Measurements from ENCODE around the gene SLC37A3.

SLC37A3 gene

DNA sequence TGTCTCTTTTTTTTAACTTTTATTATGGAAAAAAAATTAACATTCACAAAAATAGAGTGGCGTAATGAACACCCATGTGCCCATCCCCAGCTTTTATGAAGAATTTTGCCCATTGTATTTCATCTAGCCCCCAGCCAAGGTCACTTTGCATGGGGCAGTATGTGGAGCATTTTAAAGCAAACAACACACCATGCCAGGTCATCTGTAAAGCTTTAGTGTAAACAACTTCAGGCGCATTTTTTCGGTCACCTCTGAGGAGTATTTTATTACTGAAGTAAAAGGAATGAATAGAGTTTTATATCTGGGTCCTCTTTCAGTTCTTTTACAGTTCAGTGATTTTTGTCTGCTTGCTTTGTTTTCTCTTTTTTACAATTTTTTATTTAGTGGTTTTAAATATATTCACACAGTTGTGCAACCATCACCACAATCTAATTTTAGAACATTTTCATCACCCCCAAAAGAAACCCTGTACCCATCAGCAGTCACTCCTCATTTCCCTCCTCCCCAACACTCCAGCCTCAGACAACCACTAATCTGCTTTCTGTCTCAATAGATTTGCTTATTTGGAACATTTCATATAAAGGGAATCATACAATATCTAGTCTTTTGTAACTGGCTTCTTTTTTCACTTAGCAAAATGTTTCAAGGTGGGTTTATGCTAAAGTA, 87.9 kb downstream of the SLC37A3 start:
- no peak for DNase-seq

DNA sequence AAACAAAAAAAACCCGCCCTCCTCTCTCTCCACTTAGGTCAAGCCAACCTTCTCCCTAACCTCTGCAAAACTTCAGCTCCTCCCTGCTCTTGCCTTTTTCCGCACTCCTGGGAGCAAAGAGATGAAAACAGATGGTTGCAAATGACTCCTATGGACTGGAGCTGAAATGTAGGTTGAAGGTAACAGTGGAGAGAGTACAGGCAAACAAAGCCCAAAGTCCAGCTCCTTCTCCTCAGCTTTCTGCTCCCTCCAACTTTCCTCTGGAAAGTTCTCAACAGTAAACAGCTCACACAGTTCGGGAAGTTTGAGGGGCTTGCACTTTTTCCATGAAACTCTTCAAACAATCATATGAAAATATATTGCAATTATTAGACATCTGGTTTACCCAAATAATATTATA, 90.3 kb downstream of the SLC37A3 start:
- DNase-seq, result no peak

DNA sequence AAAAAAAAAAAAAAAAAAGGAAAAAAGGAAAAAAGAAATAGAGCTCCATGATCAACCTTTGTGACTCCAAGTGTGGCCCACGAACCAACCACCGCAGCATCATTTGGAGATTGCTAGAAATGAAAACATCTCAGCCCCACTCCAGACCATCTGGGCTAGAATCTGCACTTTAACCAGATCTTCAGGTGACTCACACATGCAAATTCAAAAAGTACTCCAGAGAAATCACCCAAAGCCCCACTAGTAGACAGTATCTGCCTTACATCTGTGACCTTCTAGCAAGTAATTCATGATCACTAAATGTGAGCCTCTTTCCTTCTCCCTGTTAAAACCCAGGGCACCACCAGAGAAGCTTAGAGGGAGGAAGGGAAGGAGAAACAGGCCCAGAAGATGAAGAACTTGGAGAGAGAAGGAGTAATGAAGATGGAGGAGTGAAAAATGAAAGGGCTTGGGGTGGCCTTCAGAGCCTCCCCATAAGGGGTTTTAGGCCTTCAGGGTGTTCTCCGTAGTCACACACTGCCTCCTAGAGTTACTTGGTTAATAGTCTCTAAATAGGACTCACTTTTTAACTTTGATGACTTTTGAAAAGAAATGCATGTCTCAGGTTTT, 94.0 kb downstream of the SLC37A3 start:
- no peak for DNase-seq

DNA sequence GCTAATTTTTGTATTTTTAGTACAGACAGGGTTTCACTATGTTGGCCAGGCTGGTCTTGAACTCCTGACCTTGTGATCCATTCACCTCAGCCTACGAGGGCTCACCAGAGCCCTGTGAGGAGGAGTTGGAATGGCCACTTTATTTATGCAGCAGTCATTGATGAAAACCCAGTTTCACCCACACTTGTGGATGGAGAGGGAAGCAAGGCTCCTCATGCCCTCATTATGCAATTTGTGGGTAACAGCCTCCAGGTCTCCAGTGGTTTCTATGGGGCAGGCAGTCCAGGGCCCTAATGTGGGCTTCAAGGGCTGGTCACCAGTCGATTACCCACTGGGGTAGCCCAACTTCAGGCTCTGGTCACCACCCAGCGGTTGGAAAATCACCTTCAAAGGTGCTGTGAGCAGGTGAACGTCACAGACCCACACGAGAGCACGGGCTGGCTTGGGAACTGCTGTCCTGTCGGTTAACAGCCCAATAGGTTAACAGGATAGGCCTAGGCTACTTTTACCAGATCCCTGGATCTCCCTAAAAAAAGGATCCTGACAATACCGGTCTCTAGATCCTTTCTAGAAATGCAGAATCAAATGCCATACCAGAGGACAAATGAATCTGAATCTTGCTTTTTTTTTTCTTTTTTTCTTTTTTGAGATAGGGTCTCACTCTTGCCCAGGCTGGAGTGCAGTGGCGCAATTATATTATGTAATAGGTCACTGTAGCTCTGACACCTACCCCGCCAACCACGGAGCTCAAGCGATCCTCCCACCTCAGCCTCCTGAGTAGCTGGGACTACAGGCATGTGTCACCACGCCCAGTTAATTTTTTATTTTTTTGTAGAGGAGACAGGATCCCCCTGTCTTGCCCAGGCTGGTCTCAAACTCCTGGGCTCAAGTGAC, 97.8 kb downstream of the SLC37A3 start:
- DNase-seq, result no peak

DNA sequence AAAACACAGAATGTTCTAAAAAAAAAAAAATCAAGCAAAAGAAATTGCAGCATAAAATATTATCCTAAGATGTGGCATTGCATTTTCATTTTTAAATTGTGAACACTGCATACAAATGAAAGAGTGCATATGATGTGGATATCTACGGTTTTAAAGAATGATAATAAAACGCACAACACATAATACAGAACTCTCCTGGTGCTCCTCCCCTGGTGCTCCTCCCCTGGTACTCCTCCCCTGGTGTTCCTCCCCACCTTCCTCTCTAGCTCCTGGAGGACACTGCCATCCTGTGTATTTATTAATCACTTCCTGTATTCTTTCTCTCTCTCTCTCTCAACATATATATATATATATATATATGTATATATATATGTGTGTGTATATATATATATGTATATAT, 100.1 kb downstream of the SLC37A3 start:
- DNase-seq, result no peak

DNA sequence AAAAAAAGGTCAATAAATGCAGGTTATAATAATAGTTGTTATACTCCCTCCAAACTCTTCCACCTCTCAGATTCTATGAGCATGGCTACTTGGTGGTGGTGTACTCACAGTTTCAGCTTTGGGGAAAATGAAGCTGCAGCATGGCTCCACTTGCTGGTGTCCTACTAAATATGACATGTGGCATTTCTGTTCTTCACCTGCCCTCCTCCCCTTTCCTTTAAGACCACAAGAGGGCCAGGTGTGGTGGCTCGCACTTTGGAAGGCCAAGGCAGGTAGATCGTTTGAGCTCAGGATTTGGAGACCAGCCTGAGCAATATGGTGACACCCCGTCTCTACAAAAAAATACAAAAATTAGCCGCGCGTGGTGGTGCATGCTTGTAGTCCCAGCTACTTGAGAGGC, 101.1 kb downstream of the SLC37A3 start:
- no peak for DNase-seq

DNA sequence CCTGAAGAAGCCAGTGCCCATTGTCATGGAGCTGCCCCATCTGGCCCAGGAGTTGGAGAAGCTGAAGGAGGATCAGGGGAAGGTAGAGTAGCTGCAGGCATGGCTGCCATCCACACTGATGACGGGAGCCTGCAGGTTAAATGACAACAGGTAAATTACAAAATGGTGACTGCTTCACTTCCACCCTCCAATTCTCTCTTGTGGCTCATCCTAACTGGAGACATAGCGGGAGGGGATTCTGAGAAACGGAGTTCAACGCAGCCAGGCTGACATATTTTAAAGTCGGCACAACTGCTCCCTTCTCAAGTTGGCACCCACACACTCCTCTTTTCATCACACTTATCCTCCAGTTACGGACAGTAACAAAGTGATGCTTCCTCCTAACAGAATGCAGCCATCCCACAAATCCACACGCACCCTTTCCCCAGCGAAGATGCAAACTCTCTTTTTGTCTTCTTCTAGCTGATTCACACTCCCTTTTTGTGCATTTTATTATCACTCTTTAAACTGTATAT, 103.0 kb downstream of the SLC37A3 start:
- no peak for DNase-seq

DNA sequence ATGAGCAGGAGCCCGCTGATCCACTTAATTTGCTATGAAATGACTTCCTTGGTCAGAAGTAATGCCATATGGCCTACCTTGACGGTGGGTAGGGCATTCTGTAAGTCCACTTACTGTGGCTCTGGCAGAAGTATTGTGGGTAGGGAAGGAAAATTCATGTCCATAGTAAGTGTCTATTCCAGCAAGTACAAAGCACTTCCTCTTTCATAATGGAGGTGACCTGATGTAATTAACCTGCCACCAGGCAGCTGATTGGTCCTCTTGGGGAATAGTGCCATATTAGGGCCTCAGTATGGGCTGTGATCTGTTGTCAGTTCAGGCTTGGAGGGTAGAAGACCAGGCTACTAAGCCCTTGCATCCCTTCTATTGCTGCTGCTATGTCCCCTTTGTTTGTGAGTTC, 103.9 kb downstream of the SLC37A3 start:
- no peak for DNase-seq

DNA sequence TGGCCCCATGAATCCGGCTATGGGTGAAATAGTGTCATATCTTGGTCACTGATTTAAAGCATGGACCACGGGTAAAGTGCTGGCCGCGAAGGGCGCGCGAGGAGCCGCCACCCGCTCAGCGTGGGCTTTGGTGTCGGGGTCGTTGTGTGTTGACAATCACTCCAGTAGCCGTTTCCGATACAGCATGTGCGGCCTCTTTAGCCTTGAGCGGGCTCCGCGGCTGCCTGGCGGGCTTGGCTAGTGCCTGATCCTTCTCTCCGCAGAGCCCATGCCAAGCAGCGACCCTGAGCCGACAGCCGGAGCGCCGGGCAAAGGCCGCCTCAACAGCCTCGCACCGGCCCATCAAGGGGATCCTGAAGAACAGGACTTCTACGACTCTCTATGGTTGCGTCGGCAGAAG, 105.9 kb downstream of the SLC37A3 start:
- DNase-seq, result no peak

DNA sequence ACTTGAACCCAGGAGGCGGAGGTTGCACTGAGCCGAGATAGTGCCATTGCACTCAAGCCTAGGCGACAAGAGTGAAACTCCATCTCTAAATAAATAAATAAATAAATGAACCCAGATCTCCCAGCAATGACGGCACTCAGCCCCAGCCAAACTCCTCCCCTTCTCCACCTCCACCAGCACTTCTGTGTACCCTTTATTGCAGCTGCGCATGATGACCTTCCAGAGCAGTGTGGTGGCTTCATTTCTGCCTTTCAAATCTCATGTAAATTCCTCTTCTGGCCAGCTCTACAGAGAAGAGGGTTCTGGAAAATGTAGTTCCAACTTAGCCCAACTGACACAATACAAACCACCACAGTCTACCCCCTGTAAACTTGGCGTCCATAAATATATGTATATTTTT, 108.5 kb downstream of the SLC37A3 start:
- no peak for DNase-seq

DNA sequence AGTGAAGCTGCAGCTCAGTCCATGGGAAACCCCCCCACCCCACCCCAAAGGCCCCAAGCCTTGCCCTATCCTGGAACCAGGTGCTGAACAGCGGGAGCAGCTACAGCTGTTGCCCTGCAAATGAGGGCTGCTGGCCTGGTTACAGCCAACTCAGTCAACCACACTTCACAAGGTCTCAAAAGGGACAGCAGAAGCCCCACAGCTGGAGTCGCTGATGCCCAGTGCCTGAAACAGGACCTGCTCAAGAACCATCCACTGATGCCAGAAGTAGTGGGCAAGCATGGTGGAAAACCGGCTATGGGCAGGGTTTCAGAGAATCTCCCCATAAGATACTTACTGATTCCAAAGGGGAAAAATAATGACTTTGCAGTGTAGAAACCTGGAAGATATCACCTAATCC, 110.3 kb downstream of the SLC37A3 start:
- DNase-seq, result no peak

DNA sequence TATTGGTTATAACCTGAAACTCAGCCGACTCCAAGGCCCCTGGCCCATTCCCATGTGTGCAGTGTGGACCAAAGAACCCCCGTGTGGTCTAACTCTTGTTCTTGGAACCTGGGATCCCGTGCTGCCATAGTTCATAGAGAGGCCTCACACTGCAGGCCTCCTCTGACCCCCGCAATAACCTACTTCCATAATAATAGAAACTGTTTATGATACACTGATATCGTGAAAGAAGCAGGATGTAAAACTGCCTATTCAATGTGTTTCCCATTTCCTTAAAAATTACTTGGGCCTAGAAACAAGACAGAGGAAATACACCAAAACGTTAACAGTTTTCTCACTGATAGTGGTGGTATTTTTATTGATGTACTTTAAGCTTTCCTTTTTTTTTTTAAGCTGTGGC, 112.4 kb downstream of the SLC37A3 start:
- DNase-seq, result no peak

DNA sequence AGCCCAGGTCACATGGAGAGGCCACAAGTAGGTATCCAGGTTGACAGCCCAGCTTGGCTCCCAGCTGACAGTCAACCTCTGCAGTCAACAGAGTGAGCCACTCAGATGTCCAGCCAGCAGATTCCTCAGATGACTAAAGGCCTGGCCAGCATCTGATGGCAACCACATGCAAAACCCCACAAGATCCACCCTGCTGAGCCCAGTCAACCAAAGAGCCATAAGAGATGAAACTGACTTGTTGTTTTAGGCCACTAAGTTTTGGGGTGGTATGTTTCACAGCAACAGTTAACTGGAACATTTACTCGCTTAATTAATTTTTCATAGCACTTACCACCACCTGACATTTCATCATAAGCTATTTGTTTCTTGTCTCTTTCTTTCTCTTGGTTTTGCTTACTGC, 114.3 kb downstream of the SLC37A3 start:
- no peak for DNase-seq
